HepG2 (cell line): ENCODE measurements around the gene PCGF2. TPM values are rescaled to one million over a fixed set of nuclear protein-coding genes. Genes with fewer than 3 reads are reported as not detected.

Experiments
- ADNP ChIP-seq: sonication (generic); formaldehyde crosslinking; IDR thresholded peaks from 2 replicates; pipeline ENCODE4 v1.4.0; 2020; ENCODE audit warnings: missing genetic modification reagents
- AGO2 ChIP-seq: fragments of 200-400 bp; formaldehyde crosslinking; optimal IDR thresholded peaks from 2 replicates; pipeline ENCODE3; 2017; ENCODE audit warnings: mild to moderate bottlenecking, low read depth, low read length, moderate library complexity
- ATM ChIP-seq: fragments of 450-650 bp; IDR thresholded peaks from 2 replicates; pipeline ENCODE4 v1.7.1; 2017; ENCODE audit warnings: mild to moderate bottlenecking, borderline replicate concordance
- DMAP1 ChIP-seq: IDR thresholded peaks from 2 replicates; pipeline ENCODE4 v1.6.1; 2016
- JUND ChIP-seq: sonication (generic); formaldehyde crosslinking; IDR thresholded peaks from 2 replicates; pipeline ENCODE4 v1.8.0; 2022; ENCODE audit warnings: mild to moderate bottlenecking, missing genetic modification reagents
- KLF11 ChIP-seq: IDR thresholded peaks from 2 replicates; pipeline ENCODE4 v1.6.1; 2016; ENCODE audit warnings: missing compliant biosample characterization
- KLF15 ChIP-seq: sonication (generic); formaldehyde crosslinking; IDR thresholded peaks from 2 replicates; pipeline ENCODE4 v1.8.1; 2023; ENCODE audit warnings: borderline replicate concordance, mild to moderate bottlenecking, inconsistent platforms, missing genetic modification reagents, mixed read lengths
- NPAS2 ChIP-seq: sonication (generic); formaldehyde crosslinking; IDR thresholded peaks from 2 replicates; pipeline ENCODE4 v1.8.0; 2022; ENCODE audit warnings: mild to moderate bottlenecking, missing genetic modification reagents, borderline replicate concordance
- RFX3 ChIP-seq: IDR thresholded peaks from 2 replicates; pipeline ENCODE4 v1.6.1; 2016; ENCODE audit warnings: missing biosample characterization, missing genetic modification reagents
- SCMH1 ChIP-seq: sonication (generic); formaldehyde crosslinking; IDR thresholded peaks from 2 replicates; pipeline ENCODE4 v1.9.0; 2021; ENCODE audit warnings: missing genetic modification reagents, mild to moderate bottlenecking, borderline replicate concordance
- SMAD9 ChIP-seq: sonication (generic); formaldehyde crosslinking; IDR thresholded peaks from 2 replicates; pipeline ENCODE4 v1.5.1; 2020; ENCODE audit warnings: mild to moderate bottlenecking, missing genetic modification reagents
- TGIF2 ChIP-seq: IDR thresholded peaks from 2 replicates; pipeline ENCODE4 v1.6.1; 2016; ENCODE audit warnings: control low read depth, missing compliant biosample characterization
- ZKSCAN5 ChIP-seq: sonication (generic); formaldehyde crosslinking; IDR thresholded peaks from 2 replicates; pipeline ENCODE4 v1.5.1; 2020; ENCODE audit warnings: mild to moderate bottlenecking, missing genetic modification reagents
- ZNF101 ChIP-seq: sonication (generic); formaldehyde crosslinking; IDR thresholded peaks from 2 replicates; pipeline ENCODE4 v1.4.0; 2020; ENCODE audit warnings: mild to moderate bottlenecking, low read depth, missing genetic modification reagents, borderline replicate concordance
- ZNF143 ChIP-seq: sonication (generic); formaldehyde crosslinking; IDR thresholded peaks from 2 replicates; pipeline ENCODE4 v1.4.0; 2020; ENCODE audit warnings: missing genetic modification reagents
- ZNF232 ChIP-seq: sonication (generic); formaldehyde crosslinking; IDR thresholded peaks from 2 replicates; pipeline ENCODE4 v1.4.0; 2020; ENCODE audit warnings: missing genetic modification reagents, borderline replicate concordance
- ZNF331 ChIP-seq: sonication (generic); formaldehyde crosslinking; IDR thresholded peaks from 2 replicates; pipeline ENCODE4 v1.4.0; 2020; ENCODE audit warnings: missing genetic modification reagents
- ZNF33B ChIP-seq: sonication (generic); formaldehyde crosslinking; IDR thresholded peaks from 2 replicates; pipeline ENCODE4 v1.5.1; 2020; ENCODE audit warnings: mild to moderate bottlenecking, missing genetic modification reagents
- ZNF737 ChIP-seq: sonication (generic); formaldehyde crosslinking; IDR thresholded peaks from 2 replicates; pipeline ENCODE4 v1.5.0; 2020; ENCODE audit warnings: missing genetic modification reagents, mild to moderate bottlenecking, borderline replicate concordance
- ZSCAN30 ChIP-seq: sonication (generic); formaldehyde crosslinking; IDR thresholded peaks from 2 replicates; pipeline ENCODE4 v1.5.0; 2020; ENCODE audit warnings: mild to moderate bottlenecking, missing genetic modification reagents
- polyA plus RNA-seq, 8 experiments: library from polyadenylated mRNA; depleted of rRNA in 3 of 8; stranded (reverse) in 7 of 8; unstranded in 1 of 8; fragments of >200 nt; fragmentation: Illumina TruSeq in 4 of 8; extraction: Trizol in 4 of 8; gene quantifications; 2 replicates each; pipeline versions ENCODE4 v1.2.1 to v1.2.3, GENCODE V29; 2011 to 2016; ENCODE audit warnings: low read depth in 4 of 8, missing spikeins in 1 of 8, mixed read lengths in 1 of 8; ENCODE audit not compliant: insufficient read depth in 1 of 8
- total RNA-seq, 5 experiments: library from RNA; depleted of rRNA; stranded (reverse); fragments of >200 nt; fragmentation: Illumina TruSeq; extraction: Trizol; gene quantifications; 2 replicates each; pipeline ENCODE4 v1.2.3, GENCODE V29; 2016; ENCODE audit warnings: low read depth in 1 of 5
- TF ChIP-seq, protein P1 (sequence below): sonication (generic); formaldehyde crosslinking; IDR thresholded peaks from 2 replicates; pipeline ENCODE4 v1.4.0; 2020; ENCODE audit warnings: missing genetic modification reagents, borderline replicate concordance
- TF ChIP-seq, protein P2 (sequence below): sonication (generic); formaldehyde crosslinking; IDR thresholded peaks from 2 replicates; pipeline ENCODE4 v1.5.0; 2020; ENCODE audit warnings: missing genetic modification reagents
- TF ChIP-seq, protein P3 (sequence below): sonication (generic); formaldehyde crosslinking; IDR thresholded peaks from 2 replicates; pipeline ENCODE4 v1.5.1; 2020; ENCODE audit warnings: mild to moderate bottlenecking, moderate library complexity, missing genetic modification reagents
- TF ChIP-seq, protein P4 (sequence below): IDR thresholded peaks from 2 replicates; pipeline ENCODE4 v1.6.1; 2016; ENCODE audit warnings: missing genetic modification reagents, missing compliant biosample characterization
- TF ChIP-seq, protein P5 (sequence below): sonication (generic); formaldehyde crosslinking; IDR thresholded peaks from 2 replicates; pipeline ENCODE4 v1.4.0; 2020; ENCODE audit warnings: missing genetic modification reagents

PCGF2 gene
- total and polyA plus RNA-seq, 2 of the 13 experiments (the other 11 are each of a cell fraction or from before 2014, with no cell fraction given) = 11.6 to 29.4 TPM

DNA sequence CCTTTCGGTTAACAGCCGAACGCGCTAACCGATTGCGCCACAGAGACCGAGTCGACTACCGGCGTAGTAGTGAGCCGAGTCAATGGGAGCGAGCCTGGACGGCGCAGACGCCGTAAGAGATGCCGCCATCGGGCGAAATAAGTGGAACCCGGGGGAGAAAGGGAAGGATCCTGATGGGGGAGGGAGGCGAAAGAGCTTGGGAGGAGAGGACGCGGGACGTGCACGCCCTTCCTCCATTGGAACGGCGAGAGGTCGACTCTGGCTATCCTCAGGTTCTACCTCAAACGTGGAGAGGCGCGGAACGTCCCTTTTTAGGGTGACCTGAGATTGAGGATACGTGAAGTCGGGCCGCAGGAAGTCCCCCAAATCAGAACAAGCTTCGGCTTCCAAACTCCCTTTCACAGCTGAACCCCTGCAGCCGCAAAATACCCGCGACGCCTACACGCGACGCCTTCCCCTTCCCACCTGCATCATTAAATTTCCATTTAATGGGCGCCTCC, 3.7 kb upstream of the PCGF2 start (continued):
- TF ChIP-seq ZSCAN30 = no peak
- TF ChIP-seq SCMH1 (CRISPR knock-in tag) = no peak
- TF ChIP-seq, protein P1, sequence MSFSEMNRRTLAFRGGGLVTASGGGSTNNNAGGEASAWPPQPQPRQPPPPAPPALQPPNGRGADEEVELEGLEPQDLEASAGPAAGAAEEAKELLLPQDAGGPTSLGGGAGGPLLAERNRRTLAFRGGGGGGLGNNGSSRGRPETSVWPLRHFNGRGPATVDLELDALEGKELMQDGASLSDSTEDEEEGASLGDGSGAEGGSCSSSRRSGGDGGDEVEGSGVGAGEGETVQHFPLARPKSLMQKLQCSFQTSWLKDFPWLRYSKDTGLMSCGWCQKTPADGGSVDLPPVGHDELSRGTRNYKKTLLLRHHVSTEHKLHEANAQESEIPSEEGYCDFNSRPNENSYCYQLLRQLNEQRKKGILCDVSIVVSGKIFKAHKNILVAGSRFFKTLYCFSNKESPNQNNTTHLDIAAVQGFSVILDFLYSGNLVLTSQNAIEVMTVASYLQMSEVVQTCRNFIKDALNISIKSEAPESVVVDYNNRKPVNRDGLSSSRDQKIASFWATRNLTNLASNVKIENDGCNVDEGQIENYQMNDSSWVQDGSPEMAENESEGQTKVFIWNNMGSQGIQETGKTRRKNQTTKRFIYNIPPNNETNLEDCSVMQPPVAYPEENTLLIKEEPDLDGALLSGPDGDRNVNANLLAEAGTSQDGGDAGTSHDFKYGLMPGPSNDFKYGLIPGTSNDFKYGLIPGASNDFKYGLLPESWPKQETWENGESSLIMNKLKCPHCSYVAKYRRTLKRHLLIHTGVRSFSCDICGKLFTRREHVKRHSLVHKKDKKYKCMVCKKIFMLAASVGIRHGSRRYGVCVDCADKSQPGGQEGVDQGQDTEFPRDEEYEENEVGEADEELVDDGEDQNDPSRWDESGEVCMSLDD (CRISPR knock-in tag) = no peak
- peak; percentile 89; the same call in 1 of the 2 replicates for TF ChIP-seq ZNF331 (CRISPR knock-in tag)
- TF ChIP-seq AGO2 = peak; percentile 28
- TF ChIP-seq RFX3 (CRISPR knock-in tag) = no peak
- TF ChIP-seq, protein P2, sequence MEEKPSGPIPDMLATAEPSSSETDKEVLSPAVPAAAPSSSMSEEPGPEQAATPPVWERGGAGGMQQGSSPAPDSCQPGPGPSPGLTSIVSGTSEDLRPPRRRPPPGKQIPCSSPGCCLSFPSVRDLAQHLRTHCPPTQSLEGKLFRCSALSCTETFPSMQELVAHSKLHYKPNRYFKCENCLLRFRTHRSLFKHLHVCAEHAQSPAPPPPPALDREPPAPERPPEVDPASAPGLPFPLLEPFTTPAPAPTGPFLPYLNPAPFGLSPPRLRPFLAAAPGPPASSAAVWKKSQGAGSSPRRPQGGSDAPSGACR = no peak; the same call in 1 of the 2 replicates
- peak; percentile 81 for TF ChIP-seq TGIF2 (CRISPR knock-in tag)
- no peak for TF ChIP-seq ATM
- TF ChIP-seq ZNF33B (CRISPR knock-in tag) = no peak
- no peak for TF ChIP-seq KLF15
- TF ChIP-seq, protein P3, sequence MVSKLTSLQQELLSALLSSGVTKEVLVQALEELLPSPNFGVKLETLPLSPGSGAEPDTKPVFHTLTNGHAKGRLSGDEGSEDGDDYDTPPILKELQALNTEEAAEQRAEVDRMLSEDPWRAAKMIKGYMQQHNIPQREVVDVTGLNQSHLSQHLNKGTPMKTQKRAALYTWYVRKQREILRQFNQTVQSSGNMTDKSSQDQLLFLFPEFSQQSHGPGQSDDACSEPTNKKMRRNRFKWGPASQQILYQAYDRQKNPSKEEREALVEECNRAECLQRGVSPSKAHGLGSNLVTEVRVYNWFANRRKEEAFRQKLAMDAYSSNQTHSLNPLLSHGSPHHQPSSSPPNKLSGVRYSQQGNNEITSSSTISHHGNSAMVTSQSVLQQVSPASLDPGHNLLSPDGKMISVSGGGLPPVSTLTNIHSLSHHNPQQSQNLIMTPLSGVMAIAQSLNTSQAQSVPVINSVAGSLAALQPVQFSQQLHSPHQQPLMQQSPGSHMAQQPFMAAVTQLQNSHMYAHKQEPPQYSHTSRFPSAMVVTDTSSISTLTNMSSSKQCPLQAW = no peak
- peak; percentile 86; the same call in 1 of the 2 replicates for TF ChIP-seq KLF11 (CRISPR knock-in tag)
- TF ChIP-seq ZNF101 (CRISPR knock-in tag) = no peak
- TF ChIP-seq JUND (CRISPR knock-in tag) = no peak
- no peak for TF ChIP-seq ZKSCAN5 (CRISPR knock-in tag)
- TF ChIP-seq ADNP (CRISPR knock-in tag) = no peak
- TF ChIP-seq ZNF737 (CRISPR knock-in tag) = no peak; the same call in 1 of the 2 replicates
- peak; percentile 68; the same call in 1 of the 2 replicates for TF ChIP-seq ZNF232 (CRISPR knock-in tag)
- TF ChIP-seq NPAS2 = no peak
- TF ChIP-seq, protein P4, sequence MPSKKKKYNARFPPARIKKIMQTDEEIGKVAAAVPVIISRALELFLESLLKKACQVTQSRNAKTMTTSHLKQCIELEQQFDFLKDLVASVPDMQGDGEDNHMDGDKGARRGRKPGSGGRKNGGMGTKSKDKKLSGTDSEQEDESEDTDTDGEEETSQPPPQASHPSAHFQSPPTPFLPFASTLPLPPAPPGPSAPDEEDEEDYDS (CRISPR knock-in tag) = peak; percentile 79
- TF ChIP-seq, protein P5, sequence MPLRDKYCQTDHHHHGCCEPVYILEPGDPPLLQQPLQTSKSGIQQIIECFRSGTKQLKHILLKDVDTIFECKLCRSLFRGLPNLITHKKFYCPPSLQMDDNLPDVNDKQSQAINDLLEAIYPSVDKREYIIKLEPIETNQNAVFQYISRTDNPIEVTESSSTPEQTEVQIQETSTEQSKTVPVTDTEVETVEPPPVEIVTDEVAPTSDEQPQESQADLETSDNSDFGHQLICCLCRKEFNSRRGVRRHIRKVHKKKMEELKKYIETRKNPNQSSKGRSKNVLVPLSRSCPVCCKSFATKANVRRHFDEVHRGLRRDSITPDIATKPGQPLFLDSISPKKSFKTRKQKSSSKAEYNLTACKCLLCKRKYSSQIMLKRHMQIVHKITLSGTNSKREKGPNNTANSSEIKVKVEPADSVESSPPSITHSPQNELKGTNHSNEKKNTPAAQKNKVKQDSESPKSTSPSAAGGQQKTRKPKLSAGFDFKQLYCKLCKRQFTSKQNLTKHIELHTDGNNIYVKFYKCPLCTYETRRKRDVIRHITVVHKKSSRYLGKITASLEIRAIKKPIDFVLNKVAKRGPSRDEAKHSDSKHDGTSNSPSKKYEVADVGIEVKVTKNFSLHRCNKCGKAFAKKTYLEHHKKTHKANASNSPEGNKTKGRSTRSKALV (CRISPR knock-in tag) = peak; percentile 79; the same call in 1 of the 2 replicates
- no peak for TF ChIP-seq SMAD9
- TF ChIP-seq ZNF143 (CRISPR knock-in tag) = no peak
- no peak for TF ChIP-seq DMAP1 (CRISPR knock-in tag)
